GM19035 (cell line): ENCODE data around the gene KCNMB1.
"Not testable (repeated sequence)": the region's sequence is repeated elsewhere in the genome, so short reads cannot be mapped to it uniquely, and the experiment has no call there.

Experiments
- ATAC-seq: cut with Tn5 transposase; IDR thresholded peaks from one replicate; pipeline ENCODE4 v1.9.1; 2021; ENCODE audit not compliant: unreplicated experiment

Gene KCNMB1

GRCh38 chr5:170380361-170380951 lies 8.7 kb downstream of the KCNMB1 start:
- no peak for ATAC-seq

- no peak for ATAC-seq
These were observed 10.4 kb downstream of the KCNMB1 start for GRCh38 chr5:170378740-170379139.

GRCh38 chr5:170377027-170377426 lies 12.1 kb downstream of the KCNMB1 start:
- no peak for ATAC-seq

GRCh38 chr5:170376526-170376925 lies 12.6 kb downstream of the KCNMB1 start:
- not testable (repeated sequence) for ATAC-seq

- no peak for ATAC-seq
These were observed 13.9 kb downstream of the KCNMB1 start for GRCh38 chr5:170375283-170375682.

- no peak for ATAC-seq
These were observed 16.2 kb downstream of the KCNMB1 start for GRCh38 chr5:170372971-170373370.

- no peak for ATAC-seq
These were observed 20.6 kb downstream of the KCNMB1 start for GRCh38 chr5:170368586-170368985.

- ATAC-seq: no peak
These were observed 22.9 kb downstream of the KCNMB1 start for GRCh38 chr5:170366276-170366675.

- ATAC-seq: no peak
These were observed 23.3 kb downstream of the KCNMB1 start for GRCh38 chr5:170365831-170366230.

- ATAC-seq: no peak
These were observed 24.2 kb downstream of the KCNMB1 start for GRCh38 chr5:170365011-170365410.

GRCh38 chr5:170363671-170364070 lies 25.5 kb downstream of the KCNMB1 start:
- ATAC-seq: no peak

GRCh38 chr5:170362656-170363055 lies 26.5 kb downstream of the KCNMB1 start:
- ATAC-seq: no peak

GRCh38 chr5:170362102-170362501 lies 27.1 kb downstream of the KCNMB1 start:
- no peak for ATAC-seq

- ATAC-seq: no peak
These were observed 27.6 kb downstream of the KCNMB1 start for GRCh38 chr5:170361616-170362015.

- no peak for ATAC-seq
These were observed 28.1 kb downstream of the KCNMB1 start for GRCh38 chr5:170361116-170361515.

GRCh38 chr5:170360709-170361108 lies 28.5 kb downstream of the KCNMB1 start:
- no peak for ATAC-seq

GRCh38 chr5:170357955-170358444 lies 31.2 kb downstream of the KCNMB1 start:
- ATAC-seq: no peak

- no peak for ATAC-seq
These were observed 33.5 kb downstream of the KCNMB1 start for GRCh38 chr5:170355601-170356098.

GRCh38 chr5:170353961-170354360 lies 35.2 kb downstream of the KCNMB1 start:
- ATAC-seq: no peak

- ATAC-seq: no peak
These were observed 36.0 kb downstream of the KCNMB1 start for GRCh38 chr5:170353011-170353761.

GRCh38 chr5:170348137-170348633 lies 41.0 kb downstream of the KCNMB1 start:
- no peak for ATAC-seq

- no peak for ATAC-seq
These were observed 42.1 kb downstream of the KCNMB1 start for GRCh38 chr5:170347022-170347567.
